ENCODE results near the gene TTC21A. TPM values are rescaled to one million over a fixed set of nuclear protein-coding genes. Genes with fewer than 3 reads are reported as not detected.

Gene TTC21A
- total RNA-seq, 1 experiment from 2014 or later, result 9.5 TPM

- H4K20me1 ChIP-seq (ENCODE audit: insufficient read depth), result no peaks in the 10 kb centered on the region
- TF ChIP-seq CTCF (conservative IDR thresholded peaks at IDR 0.05) (no peak), EZH2 (IDR thresholded peaks at IDR 0.05; ENCODE audit: low read depth) (no peak)
- peaks cover 47% of the 10 kb centered on the region for H3F3A ChIP-seq (ENCODE audit: insufficient read depth, low read depth)
- no peaks in the 10 kb centered on the region for H3K36me3 ChIP-seq (ENCODE audit: low read depth)
- H3K4me1 ChIP-seq (replicated peaks; ENCODE audit: insufficient read depth), result peaks cover 62% of the 10 kb centered on the region
- H3K79me2 ChIP-seq (ENCODE audit: low read depth), result no peaks in the 10 kb centered on the region
- ChIA-PET POLR2A (ENCODE audit: unreplicated experiment) (no interaction called here), CTCF (no interaction called here)
- DNase-seq, result no peak
- intact Hi-C loops (cut with micrococcal nuclease; ENCODE audit: unreplicated experiment), result no loop called here
- H3K9me2 ChIP-seq (ENCODE audit: insufficient read depth), result no peaks in the 10 kb centered on the region
- H3K9me3 ChIP-seq (ENCODE audit: insufficient read depth, low read depth), result no peaks in the 10 kb centered on the region
- no peaks in the 10 kb centered on the region for H3K27me3 ChIP-seq (ENCODE audit: insufficient read depth, low read depth)
- BruUV-seq (replicated peaks), result no TSS peak
- no peak overlapping the region for H3K27ac ChIP-seq
- H3K4me3 ChIP-seq, result no peak overlapping the region
- no peak overlapping the region for H2AFZ ChIP-seq
- no peak overlapping the region for H3K4me2 ChIP-seq
These were observed 21.5 kb downstream of the TTC21A start for GRCh38 chr3:39128951-39129350.

GRCh38 chr3:39130026-39130425 lies 22.5 kb downstream of the TTC21A start:
- Histone ChIP-seq H3K36me3 (ENCODE audit: low read depth) (no peaks in the 10 kb centered on the region), H2AFZ (no peak overlapping the region), H4K20me1 (ENCODE audit: insufficient read depth) (no peaks in the 10 kb centered on the region), H3K79me2 (ENCODE audit: low read depth) (no peaks in the 10 kb centered on the region), H3K4me2 (no peak overlapping the region), H3F3A (ENCODE audit: insufficient read depth, low read depth) (peaks cover 42% of the 10 kb centered on the region), H3K9me3 (ENCODE audit: insufficient read depth, low read depth) (no peaks in the 10 kb centered on the region), H3K9me2 (ENCODE audit: insufficient read depth) (no peaks in the 10 kb centered on the region), H3K4me3 (no peak overlapping the region), H3K4me1 (replicated peaks; ENCODE audit: insufficient read depth) (peaks cover 51% of the 10 kb centered on the region), H3K27ac (no peak overlapping the region), H3K27me3 (ENCODE audit: insufficient read depth, low read depth) (no peaks in the 10 kb centered on the region)
- CTCF ChIA-PET, result no interaction called here
- TF ChIP-seq CTCF (conservative IDR thresholded peaks at IDR 0.05) (no peak), EZH2 (IDR thresholded peaks at IDR 0.05; ENCODE audit: low read depth) (no peak)
- BruUV-seq (replicated peaks), result no TSS peak
- intact Hi-C loops (cut with micrococcal nuclease; ENCODE audit: unreplicated experiment), result no loop called here
- no peak for DNase-seq
- POLR2A ChIA-PET (ENCODE audit: unreplicated experiment), result no interaction called here

GRCh38 chr3:39130693-39131265 lies 23.3 kb downstream of the TTC21A start:
- TF ChIP-seq EZH2 (IDR thresholded peaks at IDR 0.05; ENCODE audit: low read depth) (no peak), CTCF (conservative IDR thresholded peaks at IDR 0.05) (no peak)
- BruUV-seq (replicated peaks), result no TSS peak

More at GRCh38 chr3:39130693-39131265, 23.3 kb downstream of the TTC21A start:
- H3K79me2 ChIP-seq (ENCODE audit: low read depth), result no peaks in the 10 kb centered on the region
- H3K4me1 ChIP-seq (replicated peaks; ENCODE audit: insufficient read depth), result peaks cover 43% of the 10 kb centered on the region
- H3K27ac ChIP-seq, result no peak overlapping the region
- no peaks in the 10 kb centered on the region for H3K9me2 ChIP-seq (ENCODE audit: insufficient read depth)
- no peaks in the 10 kb centered on the region for H3K36me3 ChIP-seq (ENCODE audit: low read depth)
- H3K9me3 ChIP-seq (ENCODE audit: insufficient read depth, low read depth), result no peaks in the 10 kb centered on the region
- no peak overlapping the region for H3K4me2 ChIP-seq
- H3K4me3 ChIP-seq, result no peak overlapping the region
- intact Hi-C loops (cut with micrococcal nuclease; ENCODE audit: unreplicated experiment), result no loop called here
- no peak for DNase-seq
- ChIA-PET POLR2A (ENCODE audit: unreplicated experiment) (no interaction called here), CTCF (no interaction called here)
- no peak overlapping the region for H2AFZ ChIP-seq
- H4K20me1 ChIP-seq (ENCODE audit: insufficient read depth), result no peaks in the 10 kb centered on the region
- H3K27me3 ChIP-seq (ENCODE audit: insufficient read depth, low read depth), result no peaks in the 10 kb centered on the region
- H3F3A ChIP-seq (ENCODE audit: insufficient read depth, low read depth), result peaks cover 35% of the 10 kb centered on the region

Data from PC-9 (cell line).